Activated naive CD4-positive, alpha-beta T cell treated with anti-CD3 and anti-CD28 coated beads for 36 hours (primary cell): Measurements from ENCODE around the gene GNG7. TPM values are rescaled to one million over a fixed set of nuclear protein-coding genes. Genes with fewer than 3 reads are reported as not detected.
"Not testable (repeated sequence)": the region's sequence is repeated elsewhere in the genome, so short reads cannot be mapped to it uniquely, and the experiment has no call there.

Source experiments
- CTCF ChIA-PET: fragments of 350-600 bp; sonication (Branson Sonifier 250); formaldehyde crosslinking; loops from one replicate; lab custom pipeline; 2021; ENCODE audit warnings: antibody characterized with exemption; lab: Charles Lee
- DNase-seq: peaks from one replicate; pipeline ENCODE4 v3.0.0-alpha.2; 2020
- H3K27ac Mint-ChIP-seq: one replicate; pipeline ENCODE4 v1.8.0; 2021; ENCODE audit warnings: mild to moderate bottlenecking, mixed read lengths
- H3K27me3 Mint-ChIP-seq: one replicate; pipeline ENCODE4 v1.8.0; 2021; ENCODE audit warnings: low read depth, mixed read lengths
- H3K36me3 Mint-ChIP-seq: one replicate; pipeline ENCODE4 v1.8.0; 2021; ENCODE audit warnings: low read depth, mixed read lengths
- H3K4me1 Mint-ChIP-seq: one replicate; pipeline ENCODE4 v1.8.0; 2021; ENCODE audit warnings: low read depth, mixed read lengths
- H3K4me3 Mint-ChIP-seq: one replicate; pipeline ENCODE4 v1.8.0; 2021; ENCODE audit warnings: mild to moderate bottlenecking, moderate library complexity, mixed read lengths
- H3K9me3 Mint-ChIP-seq: one replicate; pipeline ENCODE4 v1.8.0; 2021; ENCODE audit warnings: mixed read lengths
- intact Hi-C: fragments of 100-400 bp; cut with micrococcal nuclease; formaldehyde crosslinking; loops from one replicate; pipeline ENCODE4 v1.15.1; 2023
- total RNA-seq, 2 experiments: library from RNA; stranded (reverse); gene quantifications; one replicate each; pipeline ENCODE4 v1.2.3, GENCODE V29; 2021

The GNG7 gene
- total RNA-seq, 2 experiments from 2014 or later, result 0.74 to 1.1 TPM

DNA sequence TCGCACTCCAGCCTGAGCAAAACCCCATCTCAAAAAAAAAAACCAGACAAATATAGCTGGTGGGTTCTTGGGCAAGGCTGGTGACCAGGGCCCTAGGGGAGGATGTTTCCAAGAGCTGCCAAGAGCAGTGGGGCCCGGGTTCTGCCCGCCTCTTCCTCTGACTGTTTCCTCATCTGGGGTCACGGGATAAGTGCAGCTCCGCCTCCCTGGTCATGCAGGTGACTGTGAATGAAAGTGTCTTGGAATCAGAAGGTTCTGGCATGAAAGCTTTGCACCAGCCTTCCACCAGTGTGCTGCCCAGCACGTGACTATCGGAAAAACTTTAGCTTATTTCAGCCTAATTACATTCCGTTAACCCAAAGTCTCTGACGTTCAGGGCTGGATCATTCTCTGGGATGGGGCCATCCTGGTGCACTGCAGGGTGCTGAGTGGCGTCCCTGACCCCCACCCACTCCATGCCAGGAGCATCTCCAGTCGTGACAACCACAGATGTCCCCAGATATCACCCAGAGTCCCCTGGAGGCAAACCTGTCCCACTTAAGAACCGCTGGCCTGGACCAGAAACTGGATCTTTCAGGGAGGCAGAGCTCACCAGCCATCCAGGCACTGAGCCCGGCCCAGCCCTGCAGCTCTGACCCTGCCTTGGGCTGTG lies 85.6 kb downstream of the GNG7 start:
- Mint-ChIP-seq H3K4me3 (no peak overlapping the region), H3K9me3 (peaks cover 8% of the 10 kb centered on the region), H3K36me3 (peaks cover 2% of the 10 kb centered on the region), H3K27me3 (no peaks in the 10 kb centered on the region), H3K27ac (peak overlapping the region; percentile 91), H3K4me1 (peaks cover 70% of the 10 kb centered on the region)
- DNase-seq, result peak; percentile 87
- CTCF ChIA-PET, result interaction anchor here (0.6 to 7.6 kb wide), 8 partner anchors 8 to 223 kb away, joined by 4 to 64 read pairs (median 4); partner anchors contain the start of gene GADD45B
- intact Hi-C loops, result loop anchor here (10.0 kb wide), 1 partner anchor 522 kb away; the partner anchor contains the start of genes IZUMO4 and MOB3A

DNA sequence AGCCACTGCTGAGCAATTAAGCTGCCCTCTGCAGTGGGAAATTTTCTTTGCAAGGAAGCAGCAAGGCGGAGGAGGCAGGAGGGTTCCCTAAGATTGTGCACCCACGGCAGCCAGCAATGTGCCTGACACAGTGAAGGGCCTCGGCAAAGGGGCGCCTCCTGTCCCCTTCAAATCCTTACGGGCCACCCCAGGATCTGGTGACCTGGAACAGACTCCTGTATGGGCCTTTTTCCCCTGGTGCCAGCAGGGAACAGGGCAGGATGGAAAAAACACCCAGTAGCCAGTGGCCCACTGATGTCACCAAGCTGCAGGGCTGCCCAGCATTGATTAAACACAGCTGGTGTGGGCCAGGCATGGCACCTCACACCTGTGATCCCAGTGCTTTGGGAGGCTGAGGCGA lies 86.7 kb downstream of the GNG7 start:
- CTCF ChIA-PET, result interaction anchor here (1.3 to 7.6 kb wide), 5 partner anchors 7 to 221 kb away, joined by 4 to 92 read pairs (median 33); no protein-coding TSS in a partner anchor
- intact Hi-C loops, result loop anchor here (10.0 kb wide), 1 partner anchor 521 kb away; the partner anchor contains the start of genes IZUMO4 and MOB3A
- H3K4me1 Mint-ChIP-seq, result peaks cover 63% of the 10 kb centered on the region
- no peak for DNase-seq
- no peaks in the 10 kb centered on the region for H3K27me3 Mint-ChIP-seq
- H3K4me3 Mint-ChIP-seq, result no peak overlapping the region
- peaks cover 2% of the 10 kb centered on the region for H3K36me3 Mint-ChIP-seq
- H3K9me3 Mint-ChIP-seq, result peaks cover 8% of the 10 kb centered on the region
- no peak overlapping the region for H3K27ac Mint-ChIP-seq

DNA sequence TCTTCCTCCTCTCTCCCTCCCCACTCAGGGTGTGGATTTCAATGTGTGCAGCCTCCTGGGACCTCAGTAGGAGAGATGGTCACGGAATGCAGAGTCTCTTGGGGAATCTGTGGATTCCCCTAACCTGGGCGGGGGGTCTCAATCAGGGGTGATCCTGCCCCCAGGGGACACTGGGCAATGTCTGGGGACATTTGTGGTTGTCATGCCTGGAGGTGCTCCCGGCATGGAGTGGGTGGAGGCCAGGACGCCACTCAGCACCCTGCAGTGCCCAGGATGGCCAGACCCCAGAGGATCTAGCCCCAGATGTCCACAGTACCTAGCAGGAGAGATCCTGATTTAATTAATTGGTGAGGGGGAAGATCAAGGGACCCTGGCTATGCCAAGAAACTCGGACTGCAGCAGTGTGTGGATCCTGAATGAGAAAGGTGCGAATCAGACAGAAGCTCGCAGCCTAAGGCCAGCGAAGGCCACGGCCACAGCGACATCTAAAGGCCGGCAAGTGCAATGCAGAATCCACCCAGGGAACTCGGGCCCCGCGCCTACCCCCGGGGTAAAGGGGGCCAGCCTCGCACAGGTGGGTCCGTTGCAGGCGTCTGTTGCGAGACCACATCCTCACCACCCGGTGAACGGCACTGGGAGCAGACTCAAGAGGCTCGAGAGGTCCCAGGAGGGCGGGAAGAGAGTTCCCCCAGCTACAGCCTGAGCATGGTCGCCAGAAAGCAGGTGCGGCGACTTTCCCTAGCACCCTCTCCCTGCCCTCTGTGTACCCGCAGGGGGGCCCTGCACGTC lies 88.8 kb downstream of the GNG7 start:
- intact Hi-C loops, result loop anchor here (5.0 to 10.0 kb wide), 3 partner anchors 51 to 519 kb away; partner anchors contain the start of genes IZUMO4, MOB3A, PLEKHJ1 and SF3A2
- H3K4me3 Mint-ChIP-seq, result no peak overlapping the region

DNA sequence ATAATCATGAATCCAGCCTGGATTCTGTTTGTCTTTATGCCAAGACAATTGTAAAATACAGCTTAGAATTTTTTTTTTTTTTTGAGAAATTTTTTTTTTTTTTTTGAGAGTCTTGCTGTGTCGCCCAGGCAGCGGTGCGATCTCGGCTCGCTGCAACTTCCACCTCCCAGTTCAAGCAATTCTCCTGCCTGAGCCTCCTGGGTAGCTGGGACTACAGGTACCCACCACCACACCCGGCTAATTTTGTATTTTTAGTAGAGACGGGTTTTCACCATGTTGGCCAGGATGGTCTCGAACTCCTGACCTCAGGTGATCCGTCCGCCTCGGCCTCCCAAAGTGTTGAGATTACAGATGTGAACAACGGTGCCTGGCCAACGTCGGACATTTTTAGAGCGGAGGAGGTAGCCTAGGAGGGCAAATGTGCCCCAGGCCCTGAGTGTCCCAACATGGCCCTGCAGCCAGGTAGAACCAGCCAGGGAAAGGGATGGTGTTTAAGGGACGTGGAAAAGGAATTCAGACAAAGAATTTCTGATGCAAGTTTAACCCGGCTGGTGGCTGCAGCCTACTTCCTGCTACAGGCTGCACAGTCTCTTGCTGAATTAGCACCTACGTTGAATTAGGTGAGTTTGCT lies 89.8 kb downstream of the GNG7 start:
- CTCF ChIA-PET, result interaction anchor here (0.6 to 7.0 kb wide), 11 partner anchors 12 to 220 kb away, joined by 3 to 92 read pairs (median 9); partner anchors contain the start of gene GADD45B
- Mint-ChIP-seq H3K27ac (no peak overlapping the region), H3K36me3 (no peaks in the 10 kb centered on the region), H3K4me1 (peaks cover 53% of the 10 kb centered on the region), H3K4me3 (no peak overlapping the region), H3K27me3 (peaks cover 4% of the 10 kb centered on the region), H3K9me3 (peaks cover 8% of the 10 kb centered on the region)
- DNase-seq, result no peak
- intact Hi-C loops, result loop anchor here (1.0 to 10.0 kb wide), 4 partner anchors 25 to 518 kb away; partner anchors contain the start of genes IZUMO4, MOB3A, PLEKHJ1 and SF3A2

More for the DNA sequence above, 88.8 kb downstream of the GNG7 start:
- peaks cover 54% of the 10 kb centered on the region for H3K4me1 Mint-ChIP-seq
- no peak overlapping the region for H3K27ac Mint-ChIP-seq
- DNase-seq, result peak; percentile 70
- CTCF ChIA-PET, result interaction anchor here (0.6 to 7.0 kb wide), 20 partner anchors 9 to 221 kb away, joined by 3 to 92 read pairs (median 4); partner anchors contain the start of gene GADD45B
- peaks cover 2% of the 10 kb centered on the region for H3K36me3 Mint-ChIP-seq
- H3K9me3 Mint-ChIP-seq, result peaks cover 8% of the 10 kb centered on the region
- H3K27me3 Mint-ChIP-seq, result peaks cover 4% of the 10 kb centered on the region

DNA sequence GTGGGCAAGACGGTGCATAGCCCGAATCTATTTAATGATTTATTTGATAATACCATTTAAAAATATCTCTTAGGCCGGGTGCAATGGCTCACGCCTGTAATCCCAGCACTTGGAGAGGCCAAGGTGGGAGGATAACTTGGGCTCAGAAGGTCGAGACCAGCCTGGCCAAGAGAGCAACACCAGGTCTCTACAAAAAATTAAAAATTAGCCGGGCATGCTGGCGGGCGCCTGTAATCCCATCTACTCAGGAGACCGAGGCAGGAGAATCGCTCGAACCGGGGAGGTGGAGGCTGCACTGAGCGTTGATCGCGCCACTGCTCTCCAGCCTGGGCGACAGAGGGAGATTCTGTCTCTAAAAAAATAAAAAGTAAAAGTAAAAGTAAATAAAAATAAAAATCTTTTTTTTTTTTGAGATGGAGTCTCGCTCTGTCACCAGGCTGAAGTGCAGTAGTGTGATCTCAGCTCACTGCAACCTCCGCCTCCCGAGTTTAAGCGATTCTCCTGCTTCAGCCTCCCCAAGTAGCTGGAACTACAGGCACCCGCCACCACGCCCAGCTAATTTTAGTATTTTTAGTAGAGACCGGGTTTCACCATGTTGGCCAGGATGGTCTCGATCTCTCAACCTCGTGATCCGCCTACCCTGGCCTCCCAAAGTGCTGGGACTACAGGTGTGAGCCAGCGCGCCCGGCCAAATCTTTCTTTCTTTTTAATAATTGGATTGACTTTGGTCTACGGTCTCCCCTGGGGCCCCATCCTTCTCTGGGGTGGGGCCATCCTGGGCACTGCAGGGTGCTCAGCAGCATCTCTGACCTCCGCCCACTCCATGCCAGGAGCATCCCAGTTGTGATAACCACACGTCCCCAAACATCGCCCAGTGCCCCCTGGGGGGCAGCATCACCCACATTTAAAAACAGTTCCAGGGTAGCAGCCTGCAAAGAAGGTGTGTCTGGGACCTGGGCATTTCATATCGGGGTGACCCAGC lies 90.7 kb downstream of the GNG7 start:
- peak; percentile 54 for DNase-seq
- peaks cover 47% of the 10 kb centered on the region for H3K4me1 Mint-ChIP-seq
- peak overlapping the region; percentile 81 for H3K4me3 Mint-ChIP-seq
- no peaks in the 10 kb centered on the region for H3K36me3 Mint-ChIP-seq
- CTCF ChIA-PET, result interaction anchor here (0.6 to 7.0 kb wide), 27 partner anchors 8 to 456 kb away, joined by 3 to 92 read pairs (median 6); partner anchors contain the start of gene GADD45B
- H3K27me3 Mint-ChIP-seq, result peaks cover 4% of the 10 kb centered on the region
- intact Hi-C loops, result loop anchor here (1.0 to 10.0 kb wide), 5 partner anchors 26 to 517 kb away; partner anchors contain the start of genes IZUMO4, MOB3A, PLEKHJ1 and SF3A2
- H3K27ac Mint-ChIP-seq, result no peak overlapping the region
- peaks cover 8% of the 10 kb centered on the region for H3K9me3 Mint-ChIP-seq

DNA sequence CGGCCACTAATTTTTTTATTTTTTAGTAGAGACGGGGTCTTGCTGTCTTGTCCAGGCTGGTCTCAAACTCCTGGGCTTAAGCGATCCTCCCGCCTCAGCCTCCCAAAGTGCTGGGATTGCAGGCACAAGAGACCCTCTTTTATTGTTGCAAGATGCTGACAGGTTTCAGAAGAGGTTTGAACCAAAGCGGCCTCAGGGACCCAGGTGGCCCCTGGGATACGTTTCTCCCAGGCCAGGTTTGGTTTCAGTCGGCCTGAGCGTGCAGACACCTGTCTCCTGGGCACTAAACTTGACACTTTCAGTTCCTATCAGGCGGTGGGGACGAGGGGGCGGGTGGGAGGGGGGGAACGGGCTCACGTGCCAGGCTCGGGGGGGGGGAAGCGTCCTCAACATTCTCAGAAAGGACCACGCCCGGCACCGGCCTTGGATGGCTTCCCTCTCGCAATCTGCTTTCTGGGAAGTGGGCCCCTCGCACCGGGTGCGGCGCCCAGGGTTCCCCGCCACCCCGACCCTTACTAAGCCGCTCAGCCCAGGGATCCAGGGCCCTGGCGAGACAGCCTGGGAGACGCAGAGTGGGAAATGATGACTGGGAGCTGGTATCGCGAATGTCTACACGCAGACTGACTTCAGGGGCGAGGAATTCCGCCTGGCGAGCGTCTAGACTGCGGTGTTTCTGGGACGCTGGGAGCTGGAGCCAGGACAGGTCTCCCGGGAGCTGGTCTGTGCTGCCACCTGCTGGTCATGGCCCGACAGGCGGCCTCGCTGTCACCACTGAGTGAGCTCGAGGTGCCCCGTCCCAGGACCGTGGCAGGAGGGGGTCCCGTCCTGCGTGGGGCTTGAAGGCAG lies 91.6 kb downstream of the GNG7 start:
- intact Hi-C loops, result loop anchor here (1.0 to 10.0 kb wide), 4 partner anchors 49 to 516 kb away; partner anchors contain the start of genes IZUMO4, MOB3A, PLEKHJ1 and SF3A2
- CTCF ChIA-PET, result interaction anchor here (0.6 to 7.0 kb wide), 30 partner anchors 8 to 583 kb away, joined by 3 to 92 read pairs (median 5); partner anchors contain the start of gene GADD45B

DNA sequence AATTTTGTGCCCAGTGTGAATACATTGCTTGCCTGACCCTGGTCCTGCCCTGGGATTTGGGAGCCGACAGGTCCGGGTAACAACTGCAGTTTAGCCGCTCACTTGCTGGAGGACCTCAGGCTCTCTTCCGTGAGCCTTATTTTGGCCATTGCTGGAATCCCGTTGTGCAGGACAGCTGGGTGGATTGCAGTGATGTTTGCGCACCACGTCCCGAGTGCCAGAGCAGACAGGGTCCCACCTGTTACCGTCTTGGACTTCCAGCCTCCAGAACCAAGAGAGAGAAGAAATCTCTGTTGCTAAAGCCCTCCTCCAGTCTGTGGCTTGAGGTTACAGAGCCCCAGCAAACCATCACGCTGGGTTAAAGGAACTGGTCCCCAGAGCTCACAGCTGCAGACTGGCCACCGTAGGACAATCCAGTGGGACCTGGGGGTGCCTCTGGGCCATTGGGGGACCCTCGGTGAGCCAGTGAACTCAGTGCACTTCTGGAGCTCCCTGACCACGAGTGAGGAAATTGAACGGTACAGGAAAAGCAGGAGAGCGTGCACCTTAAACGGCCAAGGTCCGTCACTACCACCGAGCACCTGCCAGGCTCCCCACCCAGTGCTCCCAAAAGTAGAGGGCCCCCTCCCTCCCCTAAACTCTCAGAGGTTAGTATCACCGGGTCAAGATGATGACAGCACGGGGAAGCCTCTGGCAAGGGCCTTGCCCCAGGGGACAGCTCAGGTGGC lies 92.9 kb downstream of the GNG7 start:
- Mint-ChIP-seq H3K9me3 (peaks cover 4% of the 10 kb centered on the region), H3K27me3 (peaks cover 7% of the 10 kb centered on the region), H3K27ac (no peak overlapping the region), H3K4me3 (no peak overlapping the region), H3K4me1 (peaks cover 47% of the 10 kb centered on the region), H3K36me3 (no peaks in the 10 kb centered on the region)
- intact Hi-C loops, result loop anchor here (2.0 to 10.0 kb wide), 4 partner anchors 47 to 515 kb away; partner anchors contain the start of genes IZUMO4, MOB3A, PLEKHJ1 and SF3A2
- CTCF ChIA-PET, result interaction anchor here (0.5 to 7.0 kb wide), 13 partner anchors 9 to 217 kb away, joined by 3 to 92 read pairs (median 5); partner anchors contain the start of gene GADD45B
- no peak for DNase-seq

More for the DNA sequence above, 91.6 kb downstream of the GNG7 start:
- H3K36me3 Mint-ChIP-seq, result no peaks in the 10 kb centered on the region
- H3K27ac Mint-ChIP-seq, result peak overlapping the region; percentile 81
- peaks cover 4% of the 10 kb centered on the region for H3K27me3 Mint-ChIP-seq
- DNase-seq, result peak; percentile 95
- H3K9me3 Mint-ChIP-seq, result peaks cover 8% of the 10 kb centered on the region
- H3K4me3 Mint-ChIP-seq, result peak overlapping the region; percentile 81
- H3K4me1 Mint-ChIP-seq, result peaks cover 46% of the 10 kb centered on the region

DNA sequence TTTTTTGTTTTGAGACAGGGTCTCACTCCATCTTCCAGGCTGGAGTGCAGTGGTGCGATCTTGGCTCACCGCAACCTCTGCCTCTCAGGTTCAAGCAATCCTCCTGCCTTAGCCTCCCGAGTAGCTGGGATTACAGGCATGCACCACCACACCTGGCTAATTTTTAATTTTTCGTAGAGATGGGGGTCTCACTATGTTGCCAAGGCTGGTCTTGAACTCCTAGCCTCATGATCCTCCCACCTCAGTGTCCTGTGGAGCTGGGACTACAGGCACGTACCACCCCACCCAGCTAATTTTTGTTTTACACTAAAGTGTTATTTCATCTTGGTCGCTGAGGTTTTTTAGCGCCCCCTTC lies 93.5 kb downstream of the GNG7 start:
- intact Hi-C loops, result loop anchor here (2.0 kb wide), 1 partner anchor 214 kb away; no protein-coding TSS in a partner anchor
- H3K4me1 Mint-ChIP-seq, result peaks cover 41% of the 10 kb centered on the region
- not testable (repeated sequence) for H3K9me3 Mint-ChIP-seq, H3K4me3 Mint-ChIP-seq, H3K27ac Mint-ChIP-seq, H3K27me3 Mint-ChIP-seq, H3K36me3 Mint-ChIP-seq, DNase-seq
- CTCF ChIA-PET, result interaction anchor here (0.5 to 7.0 kb wide), 8 partner anchors 9 to 135 kb away, joined by 3 to 92 read pairs (median 4); partner anchors contain the start of gene GADD45B

DNA sequence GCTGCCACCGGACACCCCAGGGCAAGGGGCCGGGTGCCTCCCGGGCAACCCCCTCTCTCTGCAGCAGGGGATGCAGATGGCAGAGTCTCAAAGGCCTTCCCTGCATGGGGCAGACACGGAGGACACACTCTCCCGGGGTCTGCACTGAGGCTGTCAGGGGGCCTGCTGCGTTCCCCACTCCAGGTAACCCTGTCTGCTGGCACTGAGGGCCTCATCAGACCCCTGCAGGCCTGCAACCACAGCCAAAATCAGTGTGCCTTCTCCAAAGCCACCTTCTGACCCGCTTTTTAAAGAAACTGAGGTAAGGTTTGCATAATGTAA lies 93.9 kb downstream of the GNG7 start:
- no peak for DNase-seq
- Mint-ChIP-seq H3K27me3 (peaks cover 7% of the 10 kb centered on the region), H3K4me3 (no peak overlapping the region), H3K4me1 (peaks cover 37% of the 10 kb centered on the region), H3K36me3 (no peaks in the 10 kb centered on the region), H3K27ac (no peak overlapping the region), H3K9me3 (no peaks in the 10 kb centered on the region)
- CTCF ChIA-PET, result interaction anchor here (1.0 to 7.0 kb wide), 8 partner anchors 8 to 135 kb away, joined by 3 to 92 read pairs (median 4); partner anchors contain the start of gene GADD45B
- intact Hi-C loops, result loop anchor here (1.0 to 2.0 kb wide), 3 partner anchors 12 to 214 kb away; no protein-coding TSS in a partner anchor
